Measurements from ENCODE around the gene CHST2.
A peak's percentile ranks its signal among the peaks of the same experiment; 100 is the strongest.

The CHST2 gene

GRCh38 chr3:143099690-143100089 lies 19.9 kb upstream of the CHST2 start:
- no peak for DNase-seq

GRCh38 chr3:143100451-143100850 lies 19.1 kb upstream of the CHST2 start:
- no peak for DNase-seq

DNA sequence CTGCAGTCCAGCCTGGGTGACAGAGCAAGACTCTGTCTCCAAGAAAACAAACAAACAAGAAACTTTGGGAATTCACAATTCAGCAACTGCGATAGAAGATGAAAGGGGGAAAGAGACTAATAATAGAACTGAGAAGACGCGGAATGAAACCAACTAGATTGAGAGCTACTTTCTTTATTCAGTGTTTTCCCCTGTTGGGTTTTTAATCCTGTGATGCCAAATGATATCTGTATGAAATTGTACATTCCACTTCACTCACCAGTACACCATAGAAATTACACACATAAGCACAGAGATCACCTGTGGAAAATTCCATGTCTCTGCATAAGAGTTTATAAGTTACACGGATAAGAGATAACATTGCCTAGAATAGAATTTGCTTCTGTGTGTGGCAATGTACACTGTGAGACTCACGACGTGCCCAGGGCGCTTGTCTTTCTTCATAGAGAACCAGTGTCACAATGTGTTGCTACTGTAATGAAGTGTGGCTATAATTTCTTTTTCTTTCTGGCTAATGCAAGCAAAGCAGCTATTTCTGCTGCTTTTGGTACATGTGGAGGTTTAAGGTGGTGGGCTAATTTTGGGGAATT lies 17.7 kb upstream of the CHST2 start:
- no peak for DNase-seq

DNA sequence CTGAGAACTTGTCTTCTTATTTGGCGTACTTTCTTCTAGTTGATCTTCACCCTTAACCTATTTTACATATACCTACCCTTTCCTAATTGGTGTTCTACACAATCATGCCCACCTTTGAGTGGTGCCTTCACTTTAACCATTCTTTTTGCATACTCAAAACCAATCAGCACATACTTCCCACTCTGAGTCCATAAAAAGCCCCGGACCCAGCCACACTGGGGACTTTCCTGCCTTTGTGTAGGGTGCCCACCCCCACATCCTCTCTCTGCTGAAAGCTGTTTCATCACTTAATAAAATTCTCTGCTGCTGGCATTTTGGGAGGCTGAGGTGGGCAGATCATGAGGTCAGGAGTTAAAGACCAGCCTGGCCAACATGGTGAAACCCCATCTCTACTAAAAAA lies 15.9 kb upstream of the CHST2 start:
- no peak for DNase-seq

- no peak for DNase-seq
Observed at GRCh38 chr3:143105170-143105569, 14.4 kb upstream of the CHST2 start.

DNA sequence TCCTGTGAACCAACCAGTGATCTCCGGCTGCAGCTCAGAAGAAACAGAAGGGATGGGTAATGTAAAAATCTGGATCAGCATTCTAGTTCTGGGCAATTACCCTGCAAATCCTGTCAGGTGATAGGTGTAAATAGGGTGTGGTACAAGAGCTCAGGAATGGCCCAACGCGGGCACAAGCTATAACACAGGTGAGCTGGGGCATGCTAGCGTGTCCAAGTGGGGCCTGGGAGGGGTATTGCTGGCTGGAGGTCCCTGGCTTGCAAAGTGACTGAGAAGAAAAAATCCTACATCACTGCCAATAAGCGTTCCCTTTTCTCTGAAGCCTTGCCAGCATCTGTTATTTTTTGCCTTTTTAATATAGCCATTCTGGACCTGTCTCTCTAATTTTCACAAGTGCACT lies 9.7 kb upstream of the CHST2 start:
- no peak for DNase-seq

DNA sequence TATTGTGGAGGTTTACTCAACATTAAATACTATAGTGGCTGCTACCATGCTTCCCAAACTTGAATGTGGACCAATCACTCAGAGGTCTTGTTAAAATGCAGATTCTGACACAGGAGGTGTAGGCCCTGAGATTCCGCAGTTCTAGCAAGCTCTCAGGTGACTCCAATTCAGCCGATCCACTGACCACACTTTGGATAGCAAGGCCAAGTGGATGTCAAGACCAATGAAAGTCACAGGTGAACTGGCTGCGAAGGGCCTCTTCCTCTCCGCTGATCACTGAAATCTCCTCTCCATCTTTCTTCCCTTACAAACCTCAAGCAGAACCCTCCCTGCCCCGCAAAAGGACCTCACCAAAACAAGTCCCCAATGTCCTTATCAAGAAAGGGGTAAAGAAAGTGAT lies 9.2 kb upstream of the CHST2 start:
- DNase-seq: no peak

DNA sequence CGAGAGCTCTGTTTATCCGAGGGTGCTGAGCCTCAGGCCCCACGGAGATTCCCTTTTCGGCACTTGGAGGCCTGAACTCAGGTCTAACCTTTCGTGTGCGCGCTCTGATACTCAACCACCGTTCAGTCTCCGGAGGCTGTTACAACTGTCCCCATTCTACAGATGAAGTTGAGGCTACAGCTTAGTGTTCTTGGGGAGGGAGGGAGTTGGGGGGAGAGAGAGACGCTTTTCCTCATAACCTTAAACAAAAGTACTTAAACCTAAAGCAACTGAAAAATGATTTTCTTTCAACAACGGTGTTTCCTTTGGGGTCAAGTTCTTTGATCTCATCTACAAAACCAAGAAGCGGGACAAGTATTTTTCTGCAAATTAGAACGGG lies 952 bp upstream of the CHST2 start:
- no peak for DNase-seq

GRCh38 chr3:143119974-143120715 lies 574 bp downstream of the CHST2 start:
- DNase-seq: peak in 3 of 4 experiments; percentile 31 to 42 (median 31)

DNA sequence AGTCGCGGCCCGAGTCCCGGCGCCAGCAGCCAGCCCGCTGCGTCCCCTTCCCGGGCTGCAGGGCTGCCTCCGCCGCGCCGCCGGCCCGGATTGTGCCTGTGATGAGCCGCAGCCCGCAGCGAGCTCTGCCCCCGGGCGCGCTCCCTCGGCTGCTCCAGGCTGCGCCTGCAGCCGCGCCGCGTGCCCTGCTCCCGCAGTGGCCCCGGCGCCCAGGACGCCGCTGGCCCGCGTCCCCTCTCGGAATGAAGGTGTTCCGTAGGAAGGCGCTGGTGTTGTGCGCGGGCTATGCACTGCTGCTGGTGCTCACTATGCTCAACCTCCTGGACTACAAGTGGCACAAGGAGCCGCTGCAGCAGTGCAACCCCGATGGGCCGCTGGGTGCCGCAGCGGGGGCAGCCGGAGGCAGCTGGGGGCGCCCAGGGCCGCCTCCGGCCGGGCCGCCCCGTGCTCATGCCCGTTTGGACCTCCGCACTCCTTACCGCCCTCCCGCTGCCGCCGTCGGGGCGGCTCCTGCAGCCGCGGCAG lies 1.2 kb downstream of the CHST2 start:
- DNase-seq: peak; percentile 15 to 52 (median 26)

DNA sequence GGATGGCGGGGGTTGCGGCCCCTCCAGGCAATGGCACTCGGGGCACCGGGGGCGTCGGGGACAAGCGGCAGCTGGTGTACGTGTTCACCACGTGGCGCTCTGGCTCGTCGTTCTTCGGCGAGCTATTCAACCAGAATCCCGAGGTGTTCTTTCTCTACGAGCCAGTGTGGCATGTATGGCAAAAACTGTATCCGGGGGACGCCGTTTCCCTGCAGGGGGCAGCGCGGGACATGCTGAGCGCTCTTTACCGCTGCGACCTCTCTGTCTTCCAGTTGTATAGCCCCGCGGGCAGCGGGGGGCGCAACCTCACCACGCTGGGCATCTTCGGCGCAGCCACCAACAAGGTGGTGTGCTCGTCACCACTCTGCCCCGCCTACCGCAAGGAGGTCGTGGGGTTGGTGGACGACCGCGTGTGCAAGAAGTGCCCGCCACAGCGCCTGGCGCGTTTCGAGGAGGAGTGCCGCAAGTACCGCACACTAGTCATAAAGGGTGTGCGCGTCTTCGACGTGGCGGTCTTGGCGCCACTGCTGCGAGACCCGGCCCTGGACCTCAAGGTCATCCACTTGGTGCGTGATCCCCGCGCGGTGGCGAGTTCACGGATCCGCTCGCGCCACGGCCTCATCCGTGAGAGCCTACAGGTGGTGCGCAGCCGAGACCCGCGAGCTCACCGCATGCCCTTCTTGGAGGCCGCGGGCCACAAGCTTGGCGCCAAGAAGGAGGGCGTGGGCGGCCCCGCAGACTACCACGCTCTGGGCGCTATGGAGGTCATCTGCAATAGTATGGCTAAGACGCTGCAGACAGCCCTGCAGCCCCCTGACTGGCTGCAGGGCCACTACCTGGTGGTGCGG lies 1.9 kb downstream of the CHST2 start:
- DNase-seq: peak; percentile 32 to 67 (median 52)

- DNase-seq: no peak
Observed at GRCh38 chr3:143122089-143122430, 2.5 kb downstream of the CHST2 start.

DNA sequence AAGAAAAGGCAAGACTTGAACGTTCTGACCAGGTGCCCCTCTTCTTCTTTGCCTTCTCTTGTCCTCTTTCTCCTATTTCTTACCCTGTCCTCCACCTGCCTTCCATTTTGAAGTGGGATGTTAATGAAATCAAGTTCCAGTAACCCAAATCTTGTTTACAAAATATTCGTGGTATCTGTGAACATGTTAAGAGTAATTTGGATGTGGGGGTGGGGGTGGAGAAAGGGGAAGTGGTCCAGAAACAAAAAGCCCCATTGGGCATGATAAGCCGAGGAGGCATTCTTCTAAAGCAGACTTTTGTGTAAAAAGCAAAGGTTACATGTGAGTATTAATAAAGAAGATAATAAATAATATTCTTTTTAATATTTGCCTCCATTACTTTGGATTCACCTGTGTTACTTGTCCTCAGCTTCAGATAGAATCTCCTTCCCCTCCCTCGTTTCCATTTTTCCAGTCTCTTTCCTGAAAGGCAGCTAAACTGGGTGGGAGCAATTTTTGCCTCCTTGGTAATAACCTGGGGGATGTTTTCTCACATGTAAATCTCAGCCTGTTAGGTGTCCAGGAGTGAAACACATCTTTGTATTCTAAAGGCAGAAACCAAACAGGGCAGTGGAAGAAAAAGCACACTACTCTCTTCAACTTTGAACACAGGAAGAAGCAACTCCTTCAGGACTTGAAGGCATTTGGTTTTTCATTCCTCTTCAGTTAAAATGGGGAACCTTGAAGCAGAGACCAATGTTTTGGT lies 3.2 kb downstream of the CHST2 start:
- DNase-seq: no peak

DNA sequence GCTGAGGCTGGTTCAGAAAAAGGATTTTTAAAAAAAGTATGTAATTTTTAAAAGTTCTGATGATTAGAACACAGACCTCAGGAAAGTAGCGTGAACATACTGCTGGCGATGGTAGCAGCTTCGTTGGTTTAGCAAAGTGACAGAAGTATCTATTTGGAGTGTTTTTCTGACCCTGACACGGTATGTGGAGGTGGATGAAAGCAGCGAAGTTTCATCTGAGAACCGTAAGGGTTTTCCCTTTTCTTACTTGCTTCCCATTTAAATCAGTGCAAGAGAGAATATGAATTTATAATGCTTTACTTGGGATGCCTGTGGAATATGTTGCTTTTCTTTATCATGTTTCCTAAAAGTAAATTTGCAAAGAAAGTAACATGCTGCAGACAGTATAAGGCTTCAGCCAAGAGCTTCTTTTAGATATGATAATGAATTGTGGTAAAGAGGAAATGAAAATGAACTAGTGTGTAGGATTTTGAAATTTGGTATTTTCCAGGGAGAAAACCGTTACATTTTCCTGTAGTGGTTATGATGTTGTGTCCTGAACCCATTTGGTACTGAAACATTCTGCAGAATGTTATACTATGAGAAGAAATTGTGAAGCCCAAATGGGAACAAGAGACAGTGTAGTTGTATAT lies 3.9 kb downstream of the CHST2 start:
- no peak for DNase-seq

GRCh38 chr3:143124601-143125520 lies 5.3 kb downstream of the CHST2 start:
- no peak for DNase-seq

- DNase-seq: no peak
Observed at GRCh38 chr3:143127801-143128200, 8.2 kb downstream of the CHST2 start.

DNA sequence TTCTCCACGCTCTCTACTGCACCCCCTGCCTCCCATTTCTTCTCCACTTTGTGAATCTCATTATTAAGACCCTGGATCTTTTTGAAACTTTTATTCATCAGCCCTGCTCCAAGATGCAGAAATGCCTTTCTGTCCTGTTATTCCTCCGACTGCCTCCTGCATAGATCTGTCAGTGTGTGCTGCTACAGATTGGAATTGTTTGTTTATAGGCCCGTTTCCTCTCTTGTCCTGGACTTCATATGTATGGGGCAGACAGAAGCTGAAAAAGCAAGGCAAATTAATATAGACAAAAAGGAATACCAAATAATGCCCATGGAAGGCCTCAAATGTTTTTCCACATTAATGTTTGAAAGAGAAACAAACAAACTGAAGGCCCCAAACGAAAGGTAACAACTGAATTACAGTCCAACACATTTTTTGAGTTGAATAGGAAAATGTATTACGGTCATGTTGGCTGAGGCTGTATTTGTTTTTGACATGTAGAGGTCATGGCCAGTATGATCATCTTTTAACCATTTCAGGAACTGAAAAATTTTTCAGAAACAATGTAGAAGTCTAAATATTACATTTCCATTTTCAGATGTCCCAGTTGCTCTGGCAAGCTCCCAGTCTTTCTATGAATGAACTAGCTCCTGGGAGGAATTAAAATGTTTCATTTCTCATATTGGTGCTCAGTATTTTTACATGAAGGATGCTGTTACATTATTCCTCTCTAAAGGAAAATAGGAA lies 8.8 kb downstream of the CHST2 start:
- DNase-seq: no peak

DNA sequence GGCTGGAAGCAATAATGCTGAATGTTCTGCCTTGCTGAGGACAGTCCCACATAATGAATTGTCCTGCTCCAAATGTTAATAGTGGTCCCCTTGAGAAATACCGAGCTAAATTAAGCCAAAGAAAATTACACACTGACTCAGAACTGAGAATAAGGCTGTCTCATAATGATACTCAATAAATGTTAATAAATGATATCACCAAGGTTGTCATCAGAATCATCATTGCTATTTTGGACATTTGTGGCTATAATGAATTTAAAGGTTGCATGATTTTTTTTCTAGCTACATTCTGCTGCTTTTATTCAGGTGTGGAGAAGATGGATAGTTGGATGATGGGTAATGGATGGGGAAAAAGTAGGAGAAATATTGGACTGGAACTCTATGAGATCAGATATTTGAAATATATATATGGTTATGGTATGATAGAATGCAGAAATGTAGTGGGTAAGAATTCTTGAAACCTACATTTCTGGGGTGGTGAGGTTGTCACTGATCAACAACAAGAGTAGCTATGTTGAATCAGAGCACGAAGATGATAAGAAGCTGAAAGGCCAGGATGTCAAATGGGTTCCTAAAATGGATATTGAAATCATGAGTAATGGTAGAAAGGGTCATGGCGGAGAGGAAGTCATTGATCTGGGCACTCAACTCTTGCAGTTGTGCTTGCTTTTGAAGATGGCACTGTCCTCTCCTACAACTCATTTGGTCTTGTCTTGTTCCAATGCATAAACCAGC lies 12.8 kb downstream of the CHST2 start:
- DNase-seq: no peak

- no peak for DNase-seq
Observed at GRCh38 chr3:143134471-143134870, 14.9 kb downstream of the CHST2 start.

DNA sequence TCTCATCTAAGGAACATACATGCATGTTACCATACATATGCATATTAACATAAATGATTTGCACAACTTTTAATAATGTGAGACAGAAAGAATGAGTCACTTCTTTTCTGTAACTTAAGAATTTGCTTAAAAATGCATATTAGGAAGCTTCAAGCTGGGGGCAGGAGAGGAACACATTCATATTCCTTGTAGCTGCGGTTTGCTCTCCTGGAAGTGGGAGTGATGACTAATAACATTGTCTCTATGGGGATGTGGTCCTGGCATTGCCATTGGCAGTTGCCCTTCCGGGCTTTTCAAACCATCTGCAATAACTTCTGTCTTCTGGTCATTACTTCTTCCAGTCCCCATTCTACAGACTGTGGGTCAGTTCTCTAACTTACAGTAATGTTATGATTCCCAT lies 15.6 kb downstream of the CHST2 start:
- DNase-seq: no peak

Measured in activated naive CD4-positive, alpha-beta T cell (primary cell).